ENCODE results near the gene MRPS34. TPM values are rescaled to one million over a fixed set of nuclear protein-coding genes. Genes with fewer than 3 reads are reported as not detected.

MRPS34 gene
- total and polyA plus RNA-seq, 4 donors = 40.1 to 110 (median 100) TPM

DNA sequence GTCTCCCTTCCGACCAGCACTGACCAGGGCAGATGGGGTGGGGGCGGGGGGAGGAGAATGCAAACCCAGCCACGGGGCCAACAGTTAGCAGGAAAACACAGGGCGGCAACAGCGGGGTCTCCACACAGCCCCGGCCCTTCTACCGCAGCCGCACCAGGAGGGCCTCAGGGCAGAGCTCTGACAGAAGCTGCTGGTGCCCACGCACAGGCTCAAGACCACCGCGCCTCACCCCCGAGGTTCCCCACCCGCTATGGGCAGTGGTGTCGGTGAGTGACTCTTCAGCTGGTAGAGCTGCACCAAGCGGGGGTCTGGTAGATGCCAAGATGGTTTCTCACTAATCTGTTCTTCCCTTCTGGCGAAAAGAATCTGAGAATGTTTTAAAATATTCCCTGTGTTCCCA, 37.6 kb upstream of the MRPS34 start:
- Histone ChIP-seq H3K27ac (ENCODE audit: low read depth in 1 of 2, low read length in 1 of 2) (no peak overlapping the region), H3K36me3 (ENCODE audit: control insufficient read depth in 4 of 4, insufficient read depth in 4 of 4, low read length in 4 of 4) (peaks cover 3 to 33% (median 7%) of the 10 kb centered on the region in 4 donors), H3K27me3 (ENCODE audit: control insufficient read depth in 3 of 3, insufficient read depth in 3 of 3, low read length in 2 of 3) (no peaks in the 10 kb centered on the region), H3K9me3 (ENCODE audit: control insufficient read depth in 4 of 4, insufficient read depth in 3 of 4, low read length in 3 of 4) (no peaks in the 10 kb centered on the region), H3K4me1 (ENCODE audit: control insufficient read depth in 5 of 5, insufficient read depth in 5 of 5, low read length in 5 of 5) (peaks cover 0 to 13% (median 0%) of the 10 kb centered on the region in 5 donors), H3K4me3 (no peak overlapping the region), H3K9ac (ENCODE audit: insufficient read depth in 1 of 2, low read length in 2 of 2) (no peak overlapping the region)
- ATAC-seq (ENCODE audit: insufficient read depth, low FRiP score) = no peak
- 94 to 96% methylated on average over 16 of the region's 16 CpGs for WGBS, 2 donors
- DNase-seq = no peak
- no peak for TF ChIP-seq CTCF (IDR thresholded peaks at IDR 0.05; ENCODE audit: control extremely low read depth, extremely low read depth)

GRCh38 chr16:1810106-1810505, 37.2 kb upstream of the MRPS34 start:
- TF ChIP-seq CTCF (IDR thresholded peaks at IDR 0.05; ENCODE audit: control extremely low read depth, extremely low read depth) = no peak
- ATAC-seq (ENCODE audit: insufficient read depth, low FRiP score) (no peak), DNase-seq (no peak)
- H3K9me3 ChIP-seq (ENCODE audit: control insufficient read depth in 4 of 4, insufficient read depth in 3 of 4, low read length in 3 of 4) = no peaks in the 10 kb centered on the region
- H3K4me3 ChIP-seq = no peak overlapping the region
- H3K9ac ChIP-seq (ENCODE audit: insufficient read depth in 1 of 2, low read length in 2 of 2) = no peak overlapping the region
- peaks cover 2 to 30% (median 6%) of the 10 kb centered on the region in 4 donors for H3K36me3 ChIP-seq (ENCODE audit: control insufficient read depth in 4 of 4, insufficient read depth in 4 of 4, low read length in 4 of 4)
- H3K27me3 ChIP-seq (ENCODE audit: control insufficient read depth in 3 of 3, insufficient read depth in 3 of 3, low read length in 2 of 3) = no peaks in the 10 kb centered on the region
- WGBS, 2 donors = 97% methylated on average over 13 to 16 of the region's 16 CpGs
- no peak overlapping the region for H3K27ac ChIP-seq (ENCODE audit: low read depth in 1 of 2, low read length in 1 of 2)
- peaks cover 0 to 13% (median 0%) of the 10 kb centered on the region in 5 donors for H3K4me1 ChIP-seq (ENCODE audit: control insufficient read depth in 5 of 5, insufficient read depth in 5 of 5, low read length in 5 of 5)

DNA sequence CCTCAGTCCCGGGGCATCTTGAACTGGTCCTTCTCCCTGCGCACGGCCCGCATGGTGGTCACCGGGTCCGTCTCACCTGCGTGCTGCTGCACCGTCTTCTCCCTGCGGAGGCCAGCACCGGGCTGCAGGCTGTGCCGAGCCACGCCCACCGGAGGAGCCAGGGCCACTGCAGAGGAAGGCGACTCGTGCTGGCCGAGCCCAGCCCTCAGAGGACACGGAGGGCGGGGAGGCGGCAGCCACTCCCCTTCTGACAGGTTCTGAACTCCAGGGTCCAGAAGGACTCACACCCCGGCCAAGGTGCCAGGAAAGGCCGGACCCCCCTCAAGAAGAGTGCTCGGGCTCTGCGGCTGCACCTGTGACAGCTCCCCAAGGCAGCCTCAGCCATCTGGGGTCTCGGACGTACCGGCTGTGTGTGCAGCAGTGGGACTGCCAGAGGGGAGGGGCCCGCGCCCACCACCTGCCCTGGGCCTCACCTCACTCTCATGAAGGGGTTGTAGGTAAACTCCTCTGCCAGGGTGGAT, 36.4 kb upstream of the MRPS34 start:
- TF ChIP-seq CTCF (IDR thresholded peaks at IDR 0.05; ENCODE audit: control extremely low read depth, extremely low read depth) = no peak
- 75 to 84% methylated on average over 27 to 28 of the region's 28 CpGs for WGBS, 2 donors
- DNase-seq (no peak), ATAC-seq (ENCODE audit: insufficient read depth, low FRiP score) (no peak)
- Histone ChIP-seq H3K9me3 (ENCODE audit: control insufficient read depth in 4 of 4, insufficient read depth in 3 of 4, low read length in 3 of 4) (no peaks in the 10 kb centered on the region), H3K4me3 (no peak overlapping the region), H3K27me3 (ENCODE audit: control insufficient read depth in 3 of 3, insufficient read depth in 3 of 3, low read length in 2 of 3) (no peaks in the 10 kb centered on the region), H3K4me1 (ENCODE audit: control insufficient read depth in 5 of 5, insufficient read depth in 5 of 5, low read length in 5 of 5) (peaks cover 0 to 13% (median 0%) of the 10 kb centered on the region in 5 donors), H3K9ac (ENCODE audit: insufficient read depth in 1 of 2, low read length in 2 of 2) (no peak overlapping the region), H3K36me3 (ENCODE audit: control insufficient read depth in 4 of 4, insufficient read depth in 4 of 4, low read length in 4 of 4) (peaks cover 0 to 29% (median 6%) of the 10 kb centered on the region in 4 donors), H3K27ac (ENCODE audit: low read depth in 1 of 2, low read length in 1 of 2) (no peak overlapping the region)

GRCh38 chr16:1808691-1809090, 35.8 kb upstream of the MRPS34 start:
- 81% methylated on average over 18 of the region's 18 CpGs for WGBS, 2 donors
- Histone ChIP-seq H3K9ac (ENCODE audit: insufficient read depth in 1 of 2, low read length in 2 of 2) (no peak overlapping the region), H3K27ac (ENCODE audit: low read depth in 1 of 2, low read length in 1 of 2) (no peak overlapping the region), H3K36me3 (ENCODE audit: control insufficient read depth in 4 of 4, insufficient read depth in 4 of 4, low read length in 4 of 4) (peaks cover 0 to 29% (median 6%) of the 10 kb centered on the region in 4 donors), H3K4me1 (ENCODE audit: control insufficient read depth in 5 of 5, insufficient read depth in 5 of 5, low read length in 5 of 5) (peaks cover 0 to 13% (median 0%) of the 10 kb centered on the region in 5 donors), H3K4me3 (no peak overlapping the region), H3K27me3 (ENCODE audit: control insufficient read depth in 3 of 3, insufficient read depth in 3 of 3, low read length in 2 of 3) (no peaks in the 10 kb centered on the region), H3K9me3 (ENCODE audit: control insufficient read depth in 4 of 4, insufficient read depth in 3 of 4, low read length in 3 of 4) (no peaks in the 10 kb centered on the region)
- DNase-seq (no peak), ATAC-seq (ENCODE audit: insufficient read depth, low FRiP score) (no peak)
- TF ChIP-seq CTCF (IDR thresholded peaks at IDR 0.05; ENCODE audit: control extremely low read depth, extremely low read depth) = no peak

Data from lung (tissue), 12 donors.